Smooth muscle cell (in vitro differentiated cells): ENCODE data around the gene HIVEP3. TPM values are rescaled to one million over a fixed set of nuclear protein-coding genes. Genes with fewer than 3 reads are reported as not detected.

Experiments
- DNase-seq: peaks from one replicate; lab custom pipeline; 2025; ENCODE audit not compliant: unreplicated experiment; lab: John Stamatoyannopoulos, UW
- H2AFZ ChIP-seq: fragments of 200-600 bp; sonication (generic); 2 replicates; pipeline ENCODE4 v1.6.0; 2016; ENCODE audit warnings: antibody characterized with exemption, low read depth, mild to moderate bottlenecking
- H3F3A ChIP-seq: fragments of 200-600 bp; sonication (generic); 2 replicates; pipeline ENCODE4 v1.6.0; 2017; ENCODE audit warnings: antibody characterized with exemption, low read depth
- H3K27ac ChIP-seq: fragments of 200-600 bp; sonication (generic); 2 replicates; pipeline ENCODE4 v1.5.1; 2016; ENCODE audit warnings: low read depth, mild to moderate bottlenecking
- H3K27me3 ChIP-seq: fragments of 200-600 bp; sonication (generic); 2 replicates; pipeline ENCODE4 v1.6.1; 2016; ENCODE audit warnings: low read depth, mild to moderate bottlenecking
- H3K36me3 ChIP-seq: fragments of 200-600 bp; sonication (generic); 2 replicates; pipeline ENCODE4 v1.5.1; 2016; ENCODE audit warnings: low read depth
- H3K4me1 ChIP-seq: fragments of 200-600 bp; sonication (generic); 2 replicates; pipeline ENCODE4 v1.5.1; 2016; ENCODE audit warnings: low read depth
- H3K4me2 ChIP-seq: fragments of 200-600 bp; sonication (generic); 2 replicates; pipeline ENCODE4 v1.6.0; 2016; ENCODE audit warnings: mild to moderate bottlenecking
- H3K4me3 ChIP-seq: fragments of 200-600 bp; sonication (generic); 2 replicates; pipeline ENCODE4 v1.5.1; 2016; ENCODE audit warnings: mild to moderate bottlenecking
- H3K79me2 ChIP-seq: fragments of 200-600 bp; sonication (generic); 2 replicates; pipeline ENCODE4 v1.6.0; 2016; ENCODE audit warnings: low read depth, mild to moderate bottlenecking
- H3K9ac ChIP-seq: fragments of 200-600 bp; sonication (generic); 2 replicates; pipeline ENCODE4 v1.6.0; 2016; ENCODE audit warnings: low read depth
- H3K9me3 ChIP-seq: fragments of 200-600 bp; sonication (generic); replicated peaks from 2 replicates; pipeline ENCODE4 v1.5.1; 2016; ENCODE audit warnings: low read depth
- H4K20me1 ChIP-seq: fragments of 200-600 bp; sonication (generic); 2 replicates; pipeline ENCODE4 v1.6.0; 2016; ENCODE audit warnings: low read depth
- CTCF ChIP-seq: fragments of 200-600 bp; sonication (generic); IDR thresholded peaks from 2 replicates; pipeline ENCODE4 v1.5.1; 2017; ENCODE audit warnings: borderline replicate concordance, mild to moderate bottlenecking, antibody characterized with exemption; ENCODE audit not compliant: insufficient read depth, poor library complexity, severe bottlenecking
- WGBS: methylation state at CpG from one replicate; pipeline ENCODE4 v1.1.7; 2016; ENCODE audit warnings: low lambda C conversion rate; 5-methylcytosine and 5-hydroxymethylcytosine counted together
- polyA plus RNA-seq: library from polyadenylated mRNA; unstranded; fragments of >200 nt; fragmentation: Nextera tagmentation; extraction: Ambion mirVana; gene quantifications from 2 replicates; pipeline ENCODE4 v1.2.1, GENCODE V29; 2016
- total RNA-seq: library from RNA; depleted of rRNA; stranded (reverse); fragments of >200 nt; gene quantifications from 2 replicates; pipeline ENCODE4 v1.2.3, GENCODE V29; 2014

HIVEP3 gene
- total and polyA plus RNA-seq, 2 experiments from 2014 or later, result 2.1 to 6.4 TPM

DNA sequence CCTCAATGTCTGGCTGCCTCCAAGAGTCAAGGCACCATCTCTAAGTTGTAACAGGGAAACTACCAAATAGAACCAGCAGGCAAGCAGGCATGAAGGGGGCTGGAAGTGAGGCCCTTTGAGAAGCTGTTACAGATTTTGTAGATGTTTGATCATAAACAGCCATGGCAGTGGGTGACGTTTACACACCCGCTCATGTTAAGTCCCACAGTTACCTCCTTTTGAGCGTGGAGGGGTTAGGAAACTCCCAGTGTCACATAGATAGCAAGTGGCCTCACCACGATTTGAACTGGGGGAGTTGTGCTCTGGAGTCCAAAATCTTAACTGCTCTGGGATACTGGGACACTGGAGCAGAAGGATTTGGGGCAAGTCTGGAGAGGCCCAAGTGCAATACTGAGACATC is 192.4 kb downstream of the HIVEP3 start:
- Histone ChIP-seq H2AFZ (no peak overlapping the region), H3K79me2 (no peaks in the 10 kb centered on the region), H3K4me3 (no peak overlapping the region), H3K9me3 (no peaks in the 10 kb centered on the region), H3K4me2 (no peak overlapping the region), H3K27me3 (no peaks in the 10 kb centered on the region), H3F3A (no peaks in the 10 kb centered on the region), H3K36me3 (no peaks in the 10 kb centered on the region), H3K27ac (no peak overlapping the region), H3K9ac (no peak overlapping the region), H4K20me1 (no peaks in the 10 kb centered on the region), H3K4me1 (no peaks in the 10 kb centered on the region)
- 86% methylated on average over 4 of the region's 4 CpGs for WGBS
- no peak for DNase-seq
- no peak for TF ChIP-seq CTCF

- Histone ChIP-seq H4K20me1 (no peaks in the 10 kb centered on the region), H3K4me3 (no peak overlapping the region), H3K27ac (no peak overlapping the region), H3K4me1 (no peaks in the 10 kb centered on the region), H3K79me2 (no peaks in the 10 kb centered on the region), H3F3A (no peaks in the 10 kb centered on the region), H3K36me3 (no peaks in the 10 kb centered on the region), H3K9me3 (no peaks in the 10 kb centered on the region), H3K9ac (no peak overlapping the region), H2AFZ (no peak overlapping the region), H3K27me3 (no peaks in the 10 kb centered on the region), H3K4me2 (no peak overlapping the region)
- no peak for DNase-seq
- WGBS, result 90% methylated on average over 3 of the region's 3 CpGs
- no peak for TF ChIP-seq CTCF
These were observed 193.8 kb downstream of the HIVEP3 start for GRCh38 chr1:41724926-41725325.

- no peak overlapping the region for H2AFZ ChIP-seq
- no peaks in the 10 kb centered on the region for H3K4me1 ChIP-seq
- no peaks in the 10 kb centered on the region for H3K9me3 ChIP-seq
- TF ChIP-seq CTCF, result no peak
- no peaks in the 10 kb centered on the region for H4K20me1 ChIP-seq
- H3K9ac ChIP-seq, result no peak overlapping the region
- no peaks in the 10 kb centered on the region for H3K36me3 ChIP-seq
- no peaks in the 10 kb centered on the region for H3K27me3 ChIP-seq
- H3K4me2 ChIP-seq, result no peak overlapping the region
- H3K27ac ChIP-seq, result no peak overlapping the region
- H3F3A ChIP-seq, result no peaks in the 10 kb centered on the region
- DNase-seq, result no peak
- H3K79me2 ChIP-seq, result no peaks in the 10 kb centered on the region
- 73% methylated on average over 2 of the region's 2 CpGs for WGBS
- no peak overlapping the region for H3K4me3 ChIP-seq
These were observed 194.5 kb downstream of the HIVEP3 start for GRCh38 chr1:41724248-41724647.

GRCh38 chr1:41723786-41724185 is 194.9 kb downstream of the HIVEP3 start:
- H3K79me2 ChIP-seq, result no peaks in the 10 kb centered on the region
- no peak for DNase-seq
- no peak overlapping the region for H2AFZ ChIP-seq
- no peaks in the 10 kb centered on the region for H3K27me3 ChIP-seq
- H3K4me3 ChIP-seq, result no peak overlapping the region
- H3K36me3 ChIP-seq, result no peaks in the 10 kb centered on the region
- no peaks in the 10 kb centered on the region for H3K9me3 ChIP-seq
- no peak overlapping the region for H3K9ac ChIP-seq
- H3K27ac ChIP-seq, result no peak overlapping the region
- no peak overlapping the region for H3K4me2 ChIP-seq
- no peaks in the 10 kb centered on the region for H3K4me1 ChIP-seq
- 77% methylated on average over 4 of the region's 4 CpGs for WGBS
- no peaks in the 10 kb centered on the region for H3F3A ChIP-seq
- H4K20me1 ChIP-seq, result no peaks in the 10 kb centered on the region
- TF ChIP-seq CTCF, result no peak
